ENCODE data around the gene PRDX4. TPM values are rescaled to one million over a fixed set of nuclear protein-coding genes. Genes with fewer than 3 reads are reported as not detected.
"Not testable (repeated sequence)": the region's sequence is repeated elsewhere in the genome, so short reads cannot be mapped to it uniquely, and the experiment has no call there.

PRDX4 gene
- total RNA-seq, 2 donors from 2014 or later, result 282 to 409 TPM

- DNase-seq, result peak; percentile 68 to 88 (median 79)
Measured at GRCh38 chrX:23644744-23645143, 22.5 kb upstream of the PRDX4 start.

GRCh38 chrX:23656091-23656490 lies 11.2 kb upstream of the PRDX4 start:
- Histone ChIP-seq H3K27ac (no peak overlapping the region), H3K4me1 (no peaks in the 10 kb centered on the region), H3K9me3 (no peaks in the 10 kb centered on the region), H3K36me3 (replicated peaks in 1 of 2; ENCODE audit: insufficient read depth in 1 of 2, low read depth in 2 of 2) (no peaks in the 10 kb centered on the region), H3K27me3 (no peaks in the 10 kb centered on the region), H3K4me3 (no peak overlapping the region)
- DNase-seq (no peak), ATAC-seq (no peak)
- TF ChIP-seq POLR2A (IDR thresholded peaks at IDR 0.05) (no peak), CTCF (IDR thresholded peaks at IDR 0.05) (no peak)
- WGBS, 2 donors, result 35 to 67% methylated on average over 5 of the region's 5 CpGs
- intact Hi-C loops (cut with DNase I), result no loop called here

More at GRCh38 chrX:23644744-23645143, 22.5 kb upstream of the PRDX4 start:
- no peak for TF ChIP-seq CTCF (IDR thresholded peaks at IDR 0.05)
- peak in 2 of 3 donors; percentile 15 to 43 for TF ChIP-seq POLR2A (IDR thresholded peaks at IDR 0.05)
- peak; percentile 99 for ATAC-seq
- Histone ChIP-seq H3K36me3 (replicated peaks in 1 of 2; ENCODE audit: insufficient read depth in 1 of 2, low read depth in 2 of 2) (no peaks in the 10 kb centered on the region), H3K27me3 (no peaks in the 10 kb centered on the region), H3K4me3 (no peak overlapping the region), H3K9me3 (no peaks in the 10 kb centered on the region), H3K4me1 (peaks cover 35% of the 10 kb centered on the region), H3K27ac (peak overlapping the region in 3 of 4 donors; percentile 15 to 79 (median 73))
- 15 to 18% methylated on average over 9 of the region's 9 CpGs for WGBS, 2 donors
- intact Hi-C loops (cut with DNase I), result no loop called here

GRCh38 chrX:23656684-23657083 lies 10.6 kb upstream of the PRDX4 start:
- WGBS, 2 donors, result 83 to 87% methylated on average over 1 to 3 of the region's 3 CpGs
- TF ChIP-seq CTCF (IDR thresholded peaks at IDR 0.05), result no peak
- TF ChIP-seq POLR2A (IDR thresholded peaks at IDR 0.05), result no peak
- DNase-seq (no peak), ATAC-seq (no peak)
- H3K4me1 ChIP-seq, result no peaks in the 10 kb centered on the region
- no peaks in the 10 kb centered on the region for H3K36me3 ChIP-seq (replicated peaks in 1 of 2; ENCODE audit: insufficient read depth in 1 of 2, low read depth in 2 of 2)
- intact Hi-C loops (cut with DNase I), result no loop called here
- no peak overlapping the region for H3K4me3 ChIP-seq
- no peaks in the 10 kb centered on the region for H3K27me3 ChIP-seq
- H3K27ac ChIP-seq, result no peak overlapping the region
- no peaks in the 10 kb centered on the region for H3K9me3 ChIP-seq

- Histone ChIP-seq H3K36me3 (replicated peaks in 1 of 2; ENCODE audit: insufficient read depth in 1 of 2, low read depth in 2 of 2) (no peaks in the 10 kb centered on the region), H3K4me1 (no peaks in the 10 kb centered on the region), H3K4me3 (no peak overlapping the region), H3K9me3 (no peaks in the 10 kb centered on the region), H3K27ac (no peak overlapping the region), H3K27me3 (no peaks in the 10 kb centered on the region)
- ATAC-seq (no peak), DNase-seq (no peak)
- intact Hi-C loops (cut with DNase I), result no loop called here
- TF ChIP-seq POLR2A (IDR thresholded peaks at IDR 0.05) (no peak), CTCF (IDR thresholded peaks at IDR 0.05) (no peak)
- 85 to 96% methylated on average over 4 of the region's 4 CpGs for WGBS, 2 donors
Measured at GRCh38 chrX:23659339-23659738, 8.0 kb upstream of the PRDX4 start.

GRCh38 chrX:23660083-23660765 lies 7.1 kb upstream of the PRDX4 start:
- not testable (repeated sequence) for H3K27me3 ChIP-seq, ATAC-seq

More at GRCh38 chrX:23660083-23660765, 7.1 kb upstream of the PRDX4 start:
- H3K27ac ChIP-seq; intact Hi-C loops (cut with DNase I); DNase-seq; H3K4me3 ChIP-seq; H3K36me3 ChIP-seq (replicated peaks in 1 of 2; ENCODE audit: insufficient read depth in 1 of 2, low read depth in 2 of 2); H3K4me1 ChIP-seq; H3K9me3 ChIP-seq: not testable (repeated sequence)
- WGBS, 2 donors, result 52 to 71% methylated on average over 3 to 8 of the region's 8 CpGs

Data from body of pancreas (tissue), 4 donors.